Upper lobe of right lung (tissue), 1 donor: ENCODE data around the gene ZCCHC4. TPM values are rescaled to one million over a fixed set of nuclear protein-coding genes. Genes with fewer than 3 reads are reported as not detected.

Experiments used
- ATAC-seq: fragments of 200-7000 bp; cut with Tn5 transposase; one replicate; pipeline ENCODE4 v1.9.1; 2020; ENCODE audit warnings: mild to moderate bottlenecking, moderate library complexity
- DNase-seq: peaks from one replicate; pipeline ENCODE4 v3.0.0-alpha.2; 2020
- H3K27ac ChIP-seq: fragments of 200-600 bp; one replicate; pipeline ENCODE4 v1.8.0; 2022
- H3K27me3 ChIP-seq: fragments of 200-600 bp; one replicate; pipeline ENCODE4 v1.8.0; 2022; ENCODE audit warnings: mild to moderate bottlenecking
- H3K36me3 ChIP-seq: fragments of 200-600 bp; one replicate; pipeline ENCODE4 v1.8.0; 2022
- H3K4me1 ChIP-seq: fragments of 200-600 bp; one replicate; pipeline ENCODE4 v1.8.0; 2022
- H3K4me3 ChIP-seq: fragments of 200-600 bp; one replicate; pipeline ENCODE4 v1.8.0; 2022; ENCODE audit warnings: mild to moderate bottlenecking
- H3K9me3 ChIP-seq: fragments of 200-600 bp; one replicate; pipeline ENCODE4 v1.8.0; 2022
- CTCF ChIP-seq: fragments of 200-600 bp; IDR thresholded peaks from one replicate; pipeline ENCODE4 v1.8.0; 2022; ENCODE audit warnings: antibody characterized with exemption
- intact Hi-C: fragments of 100-400 bp; cut with DNase I; formaldehyde crosslinking; loops from one replicate; pipeline ENCODE4 v1.11.0; 2022
- total RNA-seq: library from RNA; stranded (reverse); fragmentation: NEBNext Ultra II Directional; extraction: Animal tissue kit (Norgen Biotek cat#: 25700); gene quantifications from one replicate; pipeline ENCODE4 v1.2.1, GENCODE V29; 2021
- donor health status: DM: no; HTN: yes; CAD: no; lungs with severe emphysema.

ZCCHC4 gene
- total RNA-seq, 1 donor from 2014 or later, result 10.2 TPM

- peak overlapping the region; percentile 6 for H3K27ac ChIP-seq
- peak; percentile 93 for ATAC-seq
- peak; percentile 93 for DNase-seq
These were observed 46.1 kb downstream of the ZCCHC4 start for GRCh38 chr4:25358515-25359275.

GRCh38 chr4:25361253-25361652 lies 48.7 kb downstream of the ZCCHC4 start:
- Histone ChIP-seq H3K36me3 (peaks cover 6% of the 10 kb centered on the region), H3K9me3 (no peaks in the 10 kb centered on the region), H3K4me1 (no peaks in the 10 kb centered on the region), H3K4me3 (no peak overlapping the region), H3K27me3 (no peaks in the 10 kb centered on the region), H3K27ac (no peak overlapping the region)
- no peak for TF ChIP-seq CTCF
- intact Hi-C loops, result no loop called here
- ATAC-seq (peak; percentile 15), DNase-seq (no peak)

More at GRCh38 chr4:25358515-25359275, 46.1 kb downstream of the ZCCHC4 start:
- intact Hi-C loops, result no loop called here
- no peaks in the 10 kb centered on the region for H3K9me3 ChIP-seq
- H3K36me3 ChIP-seq, result no peaks in the 10 kb centered on the region
- TF ChIP-seq CTCF, result no peak
- H3K4me1 ChIP-seq, result no peaks in the 10 kb centered on the region
- H3K27me3 ChIP-seq, result no peaks in the 10 kb centered on the region
- no peak overlapping the region for H3K4me3 ChIP-seq

- ATAC-seq (no peak), DNase-seq (no peak)
- Histone ChIP-seq H3K36me3 (peaks cover 6% of the 10 kb centered on the region), H3K27me3 (no peaks in the 10 kb centered on the region), H3K4me3 (no peak overlapping the region), H3K4me1 (no peaks in the 10 kb centered on the region), H3K9me3 (no peaks in the 10 kb centered on the region), H3K27ac (no peak overlapping the region)
- TF ChIP-seq CTCF, result peak; percentile 61
- intact Hi-C loops, result no loop called here
These were observed 54.5 kb downstream of the ZCCHC4 start for GRCh38 chr4:25367004-25367621.

- Histone ChIP-seq H3K4me3 (no peak overlapping the region), H3K27me3 (no peaks in the 10 kb centered on the region), H3K4me1 (no peaks in the 10 kb centered on the region), H3K36me3 (peaks cover 6% of the 10 kb centered on the region), H3K9me3 (no peaks in the 10 kb centered on the region), H3K27ac (no peak overlapping the region)
- ATAC-seq (no peak), DNase-seq (no peak)
- no peak for TF ChIP-seq CTCF
- intact Hi-C loops, result no loop called here
These were observed 55.3 kb downstream of the ZCCHC4 start for GRCh38 chr4:25367877-25368276.

- intact Hi-C loops, result no loop called here
- Histone ChIP-seq H3K36me3 (peaks cover 6% of the 10 kb centered on the region), H3K27me3 (no peaks in the 10 kb centered on the region), H3K4me3 (no peak overlapping the region), H3K9me3 (no peaks in the 10 kb centered on the region), H3K27ac (no peak overlapping the region), H3K4me1 (no peaks in the 10 kb centered on the region)
- no peak for TF ChIP-seq CTCF
- no peak for DNase-seq
- no peak for ATAC-seq
These were observed 55.7 kb downstream of the ZCCHC4 start for GRCh38 chr4:25368315-25368714.
